Large intestine (tissue), 12 donors: Measurements from ENCODE around the gene ZIC5. TPM values are rescaled to one million over a fixed set of nuclear protein-coding genes. Genes with fewer than 3 reads are reported as not detected.
A peak's percentile ranks its signal among the peaks of the same experiment; 100 is the strongest.

ENCODE experiments used
- DNase-seq, 2 donors: peaks; one replicate each; pipeline versions ENCODE4 v3.0.0 to v3.0.0-alpha.2; 2013
- H3K27ac ChIP-seq: one replicate; pipeline ENCODE4 v1.5.1; 2013; ENCODE audit warnings: low read length
- H3K27me3 ChIP-seq: 2 replicates; pipeline ENCODE4 v1.6.1; 2013; ENCODE audit warnings: low read length; ENCODE audit not compliant: control insufficient read depth, insufficient read depth
- H3K36me3 ChIP-seq: 2 replicates; pipeline ENCODE4 v1.6.1; 2013; ENCODE audit warnings: low read length; ENCODE audit not compliant: control insufficient read depth, insufficient read depth
- H3K4me1 ChIP-seq: one replicate; pipeline ENCODE4 v1.6.1; 2013; ENCODE audit warnings: low read length; ENCODE audit not compliant: control insufficient read depth, insufficient read depth
- H3K4me3 ChIP-seq: one replicate; pipeline ENCODE4 v1.5.1; 2013; ENCODE audit warnings: low read length
- H3K9me3 ChIP-seq: one replicate; pipeline ENCODE4 v1.6.1; 2013; ENCODE audit warnings: mild to moderate bottlenecking, low read depth, low read length, moderate library complexity; ENCODE audit not compliant: control insufficient read depth
- WGBS: methylation state at CpG from one replicate; pipeline ENCODE4 v1.1.5; 2013; ENCODE audit warnings: low lambda C conversion rate; ENCODE audit not compliant: insufficient coverage; 5-methylcytosine and 5-hydroxymethylcytosine counted together
- long read RNA-seq, 11 donors: transcript quantifications; one replicate each; lab custom pipeline, GENCODE V29; 2026
- polyA plus RNA-seq: library from polyadenylated mRNA; unstranded; fragments of 120-200 nt; gene quantifications from one replicate; pipeline ENCODE4 v1.2.1, GENCODE V29; 2013

The ZIC5 gene
- 0.01 TPM for polyA plus RNA-seq
- long read RNA-seq, donor 1: 0 reads
- long read RNA-seq, donor 2: 0 reads
- long read RNA-seq, donor 3: 0 reads
- long read RNA-seq, donor 4: 0 reads
- long read RNA-seq, donor 5: 0 reads
- long read RNA-seq, donor 6: 0 reads
- long read RNA-seq, donor 7: 0 reads
- long read RNA-seq, donor 8: 0 reads
- long read RNA-seq, donor 9: 0 reads
- long read RNA-seq, donor 10: 0 reads
- long read RNA-seq, donor 11: 0 reads

- peaks cover 15% of the 10 kb centered on the region for H3K9me3 ChIP-seq
- H3K4me3 ChIP-seq: no peak within 1 kb of the TSS
- no CpG with 5 or more reads among the region's 41 CpGs for WGBS
- H3K27me3 ChIP-seq: peaks cover 91% of the 10 kb centered on the region
- H3K27ac ChIP-seq: no peak within 1 kb of the TSS
- DNase-seq: no peak
- H3K36me3 ChIP-seq: no peaks in the 10 kb centered on the region
- H3K4me1 ChIP-seq: peaks cover 9% of the 10 kb centered on the region
Observed at GRCh38 chr13:99971576-99972189, at the start of gene ZIC5. Gene ZIC5, minus strand, starts transcription at chr13:99971767. Its CDS starts 164 bp downstream, at chr13:99971603.

DNA sequence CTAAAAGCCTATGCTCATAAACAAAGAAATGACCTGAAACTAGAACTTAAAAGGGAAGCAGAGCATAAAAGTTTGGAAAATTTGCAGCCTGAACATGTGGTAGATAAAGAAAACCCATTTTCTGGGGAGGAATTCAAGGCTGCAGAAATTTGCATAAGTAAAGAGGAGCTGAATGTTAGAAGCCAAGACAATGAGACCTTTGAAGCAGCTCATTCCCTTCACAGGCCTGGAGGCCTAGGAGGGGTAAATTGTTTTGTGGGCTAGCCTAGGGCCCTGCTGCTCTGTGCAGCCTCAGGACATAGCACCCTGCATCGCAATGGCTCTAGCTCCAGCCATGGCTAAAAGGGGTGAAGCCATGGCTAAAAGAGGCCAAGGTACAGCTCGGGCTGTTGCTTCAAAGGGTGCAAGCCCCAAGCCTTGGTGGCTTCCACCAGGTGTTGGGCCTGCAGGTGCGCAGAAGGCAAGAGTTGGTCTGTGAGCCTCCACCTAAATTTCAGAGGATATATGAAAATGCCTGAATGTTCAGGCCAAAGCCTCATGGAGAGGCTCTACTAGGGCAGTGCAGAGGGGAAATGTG lies 48.3 kb upstream of the ZIC5 start:
- Histone ChIP-seq H3K4me1 (no peaks in the 10 kb centered on the region), H3K36me3 (no peaks in the 10 kb centered on the region), H3K4me3 (no peak overlapping the region), H3K9me3 (no peaks in the 10 kb centered on the region), H3K27ac (no peak overlapping the region), H3K27me3 (peaks cover 5% of the 10 kb centered on the region)
- DNase-seq: no peak
- no CpG with 5 or more reads among the region's 3 CpGs for WGBS

- Histone ChIP-seq H3K9me3 (no peaks in the 10 kb centered on the region), H3K27ac (no peak overlapping the region), H3K27me3 (peaks cover 5% of the 10 kb centered on the region), H3K4me1 (no peaks in the 10 kb centered on the region), H3K36me3 (no peaks in the 10 kb centered on the region), H3K4me3 (no peak overlapping the region)
- DNase-seq: no peak
- 100% methylated on average over 1 of the region's 1 CpG for WGBS
Observed at GRCh38 chr13:100014621-100015020, 43.1 kb upstream of the ZIC5 start.

DNA sequence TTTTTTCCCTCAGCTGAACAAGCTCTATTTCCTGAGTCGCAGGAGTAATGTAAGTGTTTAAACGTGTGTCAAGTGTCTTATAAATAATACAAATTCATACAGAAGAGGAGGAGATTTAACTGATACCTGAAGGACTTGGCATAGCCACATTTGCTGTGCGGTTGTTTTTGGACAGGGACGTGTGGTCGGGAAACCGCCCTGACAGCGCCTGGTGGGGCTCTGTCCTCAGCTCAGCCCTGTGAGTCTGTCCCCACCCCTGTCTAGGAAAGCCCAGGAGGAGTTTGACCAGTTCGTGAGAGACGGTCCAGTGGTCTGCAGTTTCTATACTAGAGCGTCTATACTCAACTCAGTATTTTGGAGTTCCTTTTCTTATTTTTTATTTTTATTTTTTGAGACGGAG lies 26.7 kb upstream of the ZIC5 start:
- WGBS: 94% methylated on average over 3 of the region's 11 CpGs
- Histone ChIP-seq H3K36me3 (no peaks in the 10 kb centered on the region), H3K4me3 (no peak overlapping the region), H3K4me1 (no peaks in the 10 kb centered on the region), H3K9me3 (peaks cover 12% of the 10 kb centered on the region), H3K27me3 (peaks cover 74% of the 10 kb centered on the region), H3K27ac (no peak overlapping the region)
- no peak for DNase-seq

DNA sequence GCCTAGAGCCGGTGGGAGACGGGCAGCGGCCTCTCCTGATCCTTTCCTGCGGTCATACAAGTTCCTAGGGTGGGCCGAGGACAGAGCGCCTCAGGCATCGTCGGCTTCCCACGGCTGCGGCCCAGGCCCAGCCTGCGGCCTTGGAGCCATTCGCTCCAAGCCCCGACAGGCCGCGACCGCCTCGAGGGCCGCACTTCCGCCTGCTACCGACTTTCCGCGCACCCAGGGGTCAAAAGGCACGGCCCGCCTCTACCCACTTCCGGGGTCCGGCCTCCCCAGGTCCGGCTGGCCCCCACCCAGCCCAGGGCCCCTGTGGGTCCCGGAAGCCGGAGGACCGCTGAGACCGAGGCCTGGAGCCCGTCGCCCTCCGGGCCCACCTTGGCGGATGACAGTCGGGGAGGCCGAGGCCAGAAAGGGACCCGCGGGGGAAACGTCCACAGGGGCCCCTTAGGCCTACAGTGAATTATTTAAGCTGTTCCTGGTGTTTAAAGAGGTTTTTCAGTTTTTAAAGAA lies 26.2 kb upstream of the ZIC5 start:
- no CpG with 5 or more reads among the region's 40 CpGs for WGBS
- H3K4me1 ChIP-seq: no peaks in the 10 kb centered on the region
- peaks cover 12% of the 10 kb centered on the region for H3K9me3 ChIP-seq
- no peak overlapping the region for H3K27ac ChIP-seq
- H3K4me3 ChIP-seq: no peak overlapping the region
- no peak for DNase-seq
- no peaks in the 10 kb centered on the region for H3K36me3 ChIP-seq
- peaks cover 74% of the 10 kb centered on the region for H3K27me3 ChIP-seq

DNA sequence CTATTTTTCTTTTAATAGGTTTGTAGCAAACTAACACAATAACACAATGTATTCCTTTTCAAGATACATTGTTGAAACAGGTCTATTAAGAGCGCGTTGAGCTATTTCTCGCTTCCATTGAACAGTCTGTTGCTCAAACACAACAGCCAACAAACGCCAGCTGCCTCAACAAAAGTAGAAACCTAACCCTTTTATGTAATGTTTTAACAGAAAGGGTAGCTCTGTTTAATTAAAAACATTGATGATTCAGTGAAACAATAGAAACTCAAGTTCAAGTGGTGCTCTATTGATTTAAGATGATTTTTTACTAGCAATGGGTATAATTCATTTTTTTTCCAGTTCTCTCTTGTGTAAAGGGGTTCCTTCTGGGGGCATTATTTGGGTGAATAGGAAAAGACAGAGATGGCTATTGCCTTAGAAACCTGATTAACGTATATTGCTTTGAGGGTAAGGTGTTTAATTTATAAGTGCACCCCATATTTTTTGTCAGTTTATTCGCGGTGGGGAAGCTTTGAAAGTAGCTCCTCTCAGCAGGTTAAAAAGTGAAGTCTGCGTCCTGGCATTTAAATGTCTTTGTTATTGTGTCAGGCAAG lies 24.9 kb upstream of the ZIC5 start:
- peak in 1 of 2 donors; percentile 2 for DNase-seq
- Histone ChIP-seq H3K9me3 (peaks cover 15% of the 10 kb centered on the region), H3K36me3 (no peaks in the 10 kb centered on the region), H3K4me1 (no peaks in the 10 kb centered on the region), H3K4me3 (no peak overlapping the region), H3K27ac (no peak overlapping the region), H3K27me3 (peaks cover 85% of the 10 kb centered on the region)
- WGBS: 0% methylated on average over 1 of the region's 8 CpGs

DNA sequence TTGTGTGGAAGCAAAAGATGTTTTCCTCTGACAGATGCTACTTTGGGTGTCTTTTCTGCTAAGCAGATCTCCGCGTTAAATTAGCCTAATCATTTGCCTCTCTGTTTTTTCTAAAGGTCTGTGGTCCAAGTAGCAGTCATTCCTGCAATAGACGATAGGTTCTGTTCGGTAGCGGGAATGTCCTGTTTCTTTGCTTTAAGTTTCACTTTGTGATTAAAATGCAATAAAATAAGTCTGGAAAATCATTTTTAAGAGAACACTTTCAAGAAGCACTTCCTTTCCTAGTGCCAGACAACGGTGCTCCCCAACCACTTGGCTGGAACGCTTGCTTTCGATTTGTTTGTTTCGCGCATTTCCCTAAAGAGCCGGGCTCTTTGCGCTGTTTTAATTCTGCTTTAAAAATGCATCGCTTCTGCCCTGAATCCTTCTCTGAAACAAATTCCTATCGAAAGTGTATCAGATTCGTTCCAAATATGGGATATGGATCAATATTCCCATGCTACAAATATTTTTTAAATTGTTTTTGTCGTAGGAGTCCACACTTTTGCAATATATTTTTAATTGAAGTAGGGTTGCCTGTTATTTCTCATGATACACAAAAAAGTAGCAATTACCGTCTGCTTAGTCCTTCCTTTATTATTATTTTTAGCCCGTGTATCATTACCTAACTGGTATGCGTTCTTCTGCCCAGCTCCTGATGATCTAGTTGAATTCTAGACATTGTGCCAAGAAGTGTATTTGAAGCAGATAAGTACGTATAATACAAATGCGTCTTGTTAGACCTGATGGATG lies 24.2 kb upstream of the ZIC5 start:
- 11% methylated on average over 3 of the region's 21 CpGs for WGBS
- peak in 1 of 2 donors; percentile 66 for DNase-seq

GRCh38 chr13:99995104-99995588 lies 23.6 kb upstream of the ZIC5 start:
- Histone ChIP-seq H3K9me3 (peaks cover 22% of the 10 kb centered on the region), H3K27ac (no peak overlapping the region), H3K4me1 (no peaks in the 10 kb centered on the region), H3K4me3 (no peak overlapping the region), H3K27me3 (peaks cover 93% of the 10 kb centered on the region), H3K36me3 (no peaks in the 10 kb centered on the region)
- WGBS: no CpG with 5 or more reads among the region's 3 CpGs
- no peak for DNase-seq

More for the DNA sequence above, 24.2 kb upstream of the ZIC5 start:
- no peaks in the 10 kb centered on the region for H3K36me3 ChIP-seq
- H3K9me3 ChIP-seq: peaks cover 20% of the 10 kb centered on the region
- no peaks in the 10 kb centered on the region for H3K4me1 ChIP-seq
- peaks cover 92% of the 10 kb centered on the region for H3K27me3 ChIP-seq
- H3K4me3 ChIP-seq: no peak overlapping the region
- H3K27ac ChIP-seq: no peak overlapping the region

DNA sequence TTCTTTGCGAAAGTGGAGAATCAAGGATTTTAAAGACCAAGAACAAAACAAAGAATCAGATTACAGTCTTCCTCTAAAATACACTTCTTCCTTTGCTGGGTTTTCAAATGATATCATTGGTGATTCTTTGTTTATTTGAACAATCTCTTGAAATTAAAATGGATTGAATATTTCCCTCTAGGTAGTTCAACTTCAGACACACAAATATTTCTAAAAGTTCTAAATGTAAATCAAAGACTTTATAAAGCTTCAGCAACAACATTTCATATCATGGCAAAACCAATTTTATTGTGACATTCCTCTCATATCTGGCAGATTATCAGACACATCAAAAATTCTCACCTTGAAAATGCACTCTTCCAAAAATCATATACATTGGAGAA lies 23.1 kb upstream of the ZIC5 start:
- H3K4me3 ChIP-seq: no peak overlapping the region
- no peak overlapping the region for H3K27ac ChIP-seq
- no peaks in the 10 kb centered on the region for H3K4me1 ChIP-seq
- DNase-seq: no peak
- H3K36me3 ChIP-seq: no peaks in the 10 kb centered on the region
- peaks cover 94% of the 10 kb centered on the region for H3K27me3 ChIP-seq
- peaks cover 23% of the 10 kb centered on the region for H3K9me3 ChIP-seq
- 8% methylated on average over 1 of the region's 1 CpG for WGBS
